Activated CD8-positive, alpha-beta memory T cell treated with anti-CD3 and anti-CD28 coated beads for 1 hour (primary cell): ENCODE measurements around the gene KCNJ12.

Experiments
- DNase-seq, 2 donors: peaks; one replicate each; pipeline ENCODE4 v3.0.0-alpha.2; 2020; ENCODE audit warnings: low read depth in 1 of 2; ENCODE audit errors: extremely low read depth in 1 of 2

KCNJ12 gene

GRCh38 chr17:21363776-21364642 lies 12.1 kb upstream of the KCNJ12 start:
- DNase-seq, result no peak

- DNase-seq, result no peak
Observed at GRCh38 chr17:21365016-21365415, 11.1 kb upstream of the KCNJ12 start.

GRCh38 chr17:21368545-21369246 lies 7.5 kb upstream of the KCNJ12 start:
- no peak for DNase-seq

- no peak for DNase-seq
Observed at GRCh38 chr17:21369395-21369794, 6.8 kb upstream of the KCNJ12 start.

GRCh38 chr17:21370430-21370829 lies 5.7 kb upstream of the KCNJ12 start:
- DNase-seq, result no peak

GRCh38 chr17:21371511-21372081 lies 4.6 kb upstream of the KCNJ12 start:
- DNase-seq, result no peak

- DNase-seq, result no peak
Observed at GRCh38 chr17:21372256-21372954, 3.8 kb upstream of the KCNJ12 start.

GRCh38 chr17:21373036-21373435 lies 3.1 kb upstream of the KCNJ12 start:
- no peak for DNase-seq

GRCh38 chr17:21373696-21374440 lies 2.3 kb upstream of the KCNJ12 start:
- DNase-seq, result no peak

- no peak for DNase-seq
Observed at GRCh38 chr17:21374441-21375161, 1.6 kb upstream of the KCNJ12 start.

GRCh38 chr17:21375162-21375560 lies 996 bp upstream of the KCNJ12 start:
- no peak for DNase-seq

- DNase-seq, result no peak
Observed at GRCh38 chr17:21375757-21376080, 438 bp upstream of the KCNJ12 start.

GRCh38 chr17:21376759-21377690 lies 868 bp downstream of the KCNJ12 start:
- DNase-seq, result no peak

- no peak for DNase-seq
Observed at GRCh38 chr17:21377705-21378396, 1.7 kb downstream of the KCNJ12 start.

GRCh38 chr17:21378553-21378952 lies 2.4 kb downstream of the KCNJ12 start:
- no peak for DNase-seq

GRCh38 chr17:21379080-21379711 lies 3.0 kb downstream of the KCNJ12 start:
- no peak for DNase-seq

GRCh38 chr17:21380659-21381058 lies 4.5 kb downstream of the KCNJ12 start:
- DNase-seq, result no peak
